Fibroblast of skin of back (primary cell): ENCODE measurements around the gene RAB40B.

ENCODE experiments used
- DNase-seq: peaks from one replicate; pipeline ENCODE4 v3.0.0-alpha.2; 2013

Gene RAB40B

DNA sequence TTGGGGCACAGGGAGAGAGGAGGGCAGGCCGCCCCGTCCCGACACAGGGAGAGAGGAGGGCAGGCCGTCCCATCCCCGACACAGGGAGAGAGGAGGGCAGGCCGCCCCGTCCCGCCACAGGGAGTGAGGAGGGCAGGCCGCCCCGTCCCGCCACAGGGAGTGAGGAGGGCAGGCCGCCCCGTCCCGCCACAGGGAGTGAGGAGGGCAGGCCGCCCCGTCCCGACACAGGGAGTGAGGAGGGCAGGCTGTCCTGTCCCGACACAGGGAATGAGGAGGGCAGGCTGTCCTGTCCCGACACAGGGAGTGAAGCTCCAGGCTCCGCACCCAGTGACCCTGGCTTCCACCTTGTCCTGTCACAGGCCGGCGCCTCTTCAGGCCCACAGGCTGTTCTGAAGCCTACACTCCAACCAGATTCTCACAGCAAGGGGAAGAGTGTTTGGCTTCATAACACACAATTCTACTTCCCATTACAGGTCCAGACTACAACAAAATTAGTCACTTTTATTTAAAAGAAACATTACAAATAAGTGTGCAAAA, 84.3 kb downstream of the RAB40B start:
- no peak for DNase-seq

DNA sequence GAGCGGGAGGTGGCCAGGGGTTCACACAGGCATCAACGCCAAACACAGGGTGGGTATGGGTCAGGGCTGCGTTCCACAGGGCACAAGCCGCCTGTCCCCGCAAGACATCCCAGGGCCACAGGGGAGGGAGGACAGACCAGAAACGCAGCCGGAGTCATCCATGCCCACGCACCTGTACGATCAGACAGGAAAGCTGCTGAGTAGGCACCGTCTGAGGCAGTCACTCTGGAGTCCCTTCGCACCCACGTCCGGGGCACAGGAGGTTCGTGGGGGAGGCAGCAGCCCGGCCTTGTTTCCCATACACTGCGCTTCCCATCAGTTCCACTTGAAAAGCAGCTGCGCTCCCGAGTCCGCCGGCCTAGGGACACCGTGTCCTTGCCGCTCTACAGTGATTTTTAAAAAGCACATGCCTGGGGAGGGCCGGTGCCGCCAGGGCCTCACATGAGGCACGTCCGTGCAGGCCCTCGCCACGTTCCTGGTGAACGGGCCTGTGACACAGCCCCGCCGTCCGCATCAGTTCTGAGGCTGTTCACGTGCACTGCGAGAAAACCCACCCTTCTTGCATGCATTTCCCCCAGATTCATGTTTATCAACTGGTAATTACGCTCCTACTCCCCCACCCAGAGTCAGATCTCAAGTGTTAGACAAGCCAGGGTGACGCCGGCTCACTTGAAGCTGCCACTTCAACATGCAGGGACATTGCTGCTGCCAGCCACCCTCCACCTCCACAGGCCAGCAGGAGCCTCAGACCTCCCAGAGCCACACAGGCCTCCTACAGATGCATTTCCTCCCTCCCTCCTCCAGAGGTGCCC, 85.0 kb downstream of the RAB40B start:
- no peak for DNase-seq

DNA sequence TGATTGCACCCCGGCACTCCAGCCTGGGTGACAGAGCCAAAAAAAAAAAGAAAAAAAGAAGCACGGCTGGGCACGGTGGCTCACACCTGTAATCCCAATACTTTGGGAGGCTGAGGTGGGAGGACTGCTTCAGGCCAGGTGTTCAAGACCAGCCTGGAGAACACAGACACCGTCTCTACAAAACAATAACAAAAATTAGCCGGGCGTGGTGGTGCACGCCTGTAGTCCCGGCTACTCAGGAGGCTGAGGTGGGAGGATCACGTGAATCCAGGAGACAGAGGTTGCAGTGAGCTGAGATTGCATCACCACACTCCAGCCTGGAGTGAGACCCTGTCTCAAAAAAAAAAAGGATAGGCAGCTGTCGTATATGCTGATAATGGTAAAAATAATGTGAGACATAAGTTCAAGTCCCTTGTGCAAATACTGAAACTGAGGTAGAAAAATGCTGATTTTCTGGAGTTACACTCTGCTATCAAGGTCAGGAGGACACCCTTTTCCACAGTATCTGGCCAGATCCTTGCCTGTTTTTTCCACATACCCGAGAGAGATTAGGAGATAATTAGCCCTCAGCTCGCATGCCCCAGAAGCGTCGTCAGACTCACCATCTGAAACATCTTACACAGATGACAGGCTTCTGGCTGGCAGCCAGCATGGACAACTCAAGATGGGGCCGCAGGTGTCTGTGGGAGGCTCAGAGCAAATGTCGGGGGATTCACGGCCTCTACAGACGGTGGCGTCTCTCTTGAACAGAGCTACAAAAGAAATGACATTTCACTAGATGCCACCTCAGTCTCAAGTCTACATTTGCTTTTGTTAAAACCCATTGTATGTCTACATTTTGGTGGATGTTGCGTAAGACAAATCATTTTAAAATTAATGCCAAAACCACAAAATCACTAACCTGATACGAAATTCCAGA, 87.1 kb downstream of the RAB40B start:
- no peak for DNase-seq

DNA sequence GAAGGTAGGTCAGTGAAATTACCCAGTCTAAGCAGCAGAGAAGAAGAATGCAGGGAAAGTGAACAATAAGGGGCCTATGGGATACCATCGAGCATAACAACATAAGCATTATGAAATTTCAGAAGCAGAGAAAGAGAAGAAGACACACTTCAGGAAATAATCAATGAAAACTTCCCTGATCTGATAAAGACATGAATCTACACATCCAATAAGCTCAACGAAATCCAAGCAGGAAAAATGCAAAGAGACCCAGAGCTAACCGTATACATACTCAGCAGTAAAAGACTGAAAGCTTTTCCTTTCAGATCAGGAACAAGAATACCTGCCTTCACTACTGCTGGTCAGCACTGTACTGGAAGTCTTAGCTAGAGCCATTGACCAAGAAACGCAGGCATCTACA, 88.8 kb downstream of the RAB40B start:
- DNase-seq: no peak

DNA sequence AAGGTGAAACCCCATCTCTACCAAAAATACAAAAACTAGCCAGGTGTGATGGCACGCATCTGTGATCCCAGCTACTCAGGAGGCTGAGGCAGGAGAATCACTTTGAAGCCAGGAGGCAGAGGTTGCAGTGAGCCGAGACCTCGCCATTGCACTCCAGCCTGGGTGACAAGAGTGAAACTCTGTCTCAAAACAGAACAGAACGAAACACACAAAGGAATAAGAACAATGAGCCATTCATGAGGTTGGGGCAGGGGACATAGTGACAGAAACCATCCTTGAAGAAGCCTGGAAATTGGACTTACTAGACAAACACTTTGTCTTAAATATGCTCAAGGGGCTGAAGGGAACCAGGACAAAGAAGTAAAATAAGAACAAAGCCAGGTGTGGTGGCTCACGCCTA, 89.7 kb downstream of the RAB40B start:
- no peak for DNase-seq

DNA sequence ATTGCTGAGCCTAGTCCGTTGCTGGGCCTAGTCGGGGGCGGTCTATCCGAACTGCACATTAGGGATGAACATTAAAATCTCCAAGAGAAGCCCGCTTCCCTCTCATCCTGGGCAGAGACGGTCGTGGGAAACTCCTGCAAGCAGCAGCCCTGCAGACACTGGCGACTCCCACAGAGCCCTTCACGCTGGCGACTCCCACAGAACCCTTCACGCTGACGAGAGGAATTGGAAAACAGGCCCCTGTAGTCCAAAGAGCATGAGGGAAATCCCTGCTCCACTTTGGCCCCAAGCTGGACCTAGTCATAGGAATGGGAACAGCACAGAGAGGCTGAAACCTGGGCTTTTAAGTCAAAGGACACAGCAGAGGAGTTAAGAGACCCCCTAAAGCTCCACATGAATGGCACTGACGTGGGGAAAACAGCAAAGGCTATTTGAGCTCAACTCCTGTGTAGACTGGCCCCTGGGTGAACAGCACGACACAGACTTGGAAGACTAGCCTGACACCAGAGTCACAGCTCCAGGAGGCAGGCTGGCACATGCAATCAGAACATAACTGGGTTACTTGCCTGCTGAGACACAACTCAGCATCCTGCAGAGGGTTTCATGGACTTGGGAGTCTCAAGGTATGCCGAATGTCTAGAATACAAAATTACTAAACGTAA, 92.4 kb downstream of the RAB40B start:
- DNase-seq: no peak
